HEK293 (cell line): ENCODE results near the gene ARHGDIG.

Experiments
- ZBTB7A ChIP-seq: fragments of 450-650 bp; formaldehyde crosslinking; IDR thresholded peaks from 2 replicates; pipeline ENCODE4 v1.5.1; 2016; ENCODE audit warnings: low read depth, missing biosample characterization, missing genetic modification characterization
- ZNF423 ChIP-seq: fragments of 450-650 bp; formaldehyde crosslinking; IDR thresholded peaks from 2 replicates; pipeline ENCODE4 v1.5.1; 2016; ENCODE audit warnings: missing biosample characterization, missing genetic modification characterization
- TF ChIP-seq, protein P1 (sequence below): fragments of 450-650 bp; formaldehyde crosslinking; IDR thresholded peaks from 2 replicates; pipeline ENCODE4 v1.5.1; 2016; ENCODE audit warnings: missing biosample characterization, missing genetic modification characterization
- TF ChIP-seq, protein P2 (sequence below): fragments of 450-650 bp; formaldehyde crosslinking; IDR thresholded peaks from 2 replicates; pipeline ENCODE4 v1.5.1; 2016; ENCODE audit warnings: missing biosample characterization, missing genetic modification characterization

DNA sequence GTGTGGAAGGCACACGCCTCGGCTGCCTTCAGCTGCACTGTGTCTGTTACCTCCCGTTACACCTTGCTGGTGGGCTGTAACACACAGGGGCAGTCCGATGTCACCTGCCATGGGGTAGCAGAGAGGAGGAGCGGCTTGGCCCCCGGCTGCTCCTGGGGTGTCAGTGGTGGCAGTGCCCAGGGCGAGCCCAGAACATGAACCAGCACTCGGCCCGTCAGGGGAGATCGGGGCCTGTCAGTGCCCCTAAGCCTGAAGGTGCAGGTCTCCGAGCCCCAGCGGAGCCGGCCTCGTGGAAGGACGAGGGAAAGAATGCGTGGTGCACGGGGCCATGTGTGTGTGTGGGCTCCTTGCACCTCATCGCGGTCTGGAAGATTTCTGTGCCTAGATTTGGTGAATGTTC lies 20.1 kb upstream of the ARHGDIG start:
- TF ChIP-seq, protein P1, sequence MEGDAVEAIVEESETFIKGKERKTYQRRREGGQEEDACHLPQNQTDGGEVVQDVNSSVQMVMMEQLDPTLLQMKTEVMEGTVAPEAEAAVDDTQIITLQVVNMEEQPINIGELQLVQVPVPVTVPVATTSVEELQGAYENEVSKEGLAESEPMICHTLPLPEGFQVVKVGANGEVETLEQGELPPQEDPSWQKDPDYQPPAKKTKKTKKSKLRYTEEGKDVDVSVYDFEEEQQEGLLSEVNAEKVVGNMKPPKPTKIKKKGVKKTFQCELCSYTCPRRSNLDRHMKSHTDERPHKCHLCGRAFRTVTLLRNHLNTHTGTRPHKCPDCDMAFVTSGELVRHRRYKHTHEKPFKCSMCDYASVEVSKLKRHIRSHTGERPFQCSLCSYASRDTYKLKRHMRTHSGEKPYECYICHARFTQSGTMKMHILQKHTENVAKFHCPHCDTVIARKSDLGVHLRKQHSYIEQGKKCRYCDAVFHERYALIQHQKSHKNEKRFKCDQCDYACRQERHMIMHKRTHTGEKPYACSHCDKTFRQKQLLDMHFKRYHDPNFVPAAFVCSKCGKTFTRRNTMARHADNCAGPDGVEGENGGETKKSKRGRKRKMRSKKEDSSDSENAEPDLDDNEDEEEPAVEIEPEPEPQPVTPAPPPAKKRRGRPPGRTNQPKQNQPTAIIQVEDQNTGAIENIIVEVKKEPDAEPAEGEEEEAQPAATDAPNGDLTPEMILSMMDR (tag by site-specific recombination), result no peak
- TF ChIP-seq ZNF423 (tag by site-specific recombination) (no peak), ZBTB7A (tag by site-specific recombination) (no peak)
- TF ChIP-seq, protein P2, sequence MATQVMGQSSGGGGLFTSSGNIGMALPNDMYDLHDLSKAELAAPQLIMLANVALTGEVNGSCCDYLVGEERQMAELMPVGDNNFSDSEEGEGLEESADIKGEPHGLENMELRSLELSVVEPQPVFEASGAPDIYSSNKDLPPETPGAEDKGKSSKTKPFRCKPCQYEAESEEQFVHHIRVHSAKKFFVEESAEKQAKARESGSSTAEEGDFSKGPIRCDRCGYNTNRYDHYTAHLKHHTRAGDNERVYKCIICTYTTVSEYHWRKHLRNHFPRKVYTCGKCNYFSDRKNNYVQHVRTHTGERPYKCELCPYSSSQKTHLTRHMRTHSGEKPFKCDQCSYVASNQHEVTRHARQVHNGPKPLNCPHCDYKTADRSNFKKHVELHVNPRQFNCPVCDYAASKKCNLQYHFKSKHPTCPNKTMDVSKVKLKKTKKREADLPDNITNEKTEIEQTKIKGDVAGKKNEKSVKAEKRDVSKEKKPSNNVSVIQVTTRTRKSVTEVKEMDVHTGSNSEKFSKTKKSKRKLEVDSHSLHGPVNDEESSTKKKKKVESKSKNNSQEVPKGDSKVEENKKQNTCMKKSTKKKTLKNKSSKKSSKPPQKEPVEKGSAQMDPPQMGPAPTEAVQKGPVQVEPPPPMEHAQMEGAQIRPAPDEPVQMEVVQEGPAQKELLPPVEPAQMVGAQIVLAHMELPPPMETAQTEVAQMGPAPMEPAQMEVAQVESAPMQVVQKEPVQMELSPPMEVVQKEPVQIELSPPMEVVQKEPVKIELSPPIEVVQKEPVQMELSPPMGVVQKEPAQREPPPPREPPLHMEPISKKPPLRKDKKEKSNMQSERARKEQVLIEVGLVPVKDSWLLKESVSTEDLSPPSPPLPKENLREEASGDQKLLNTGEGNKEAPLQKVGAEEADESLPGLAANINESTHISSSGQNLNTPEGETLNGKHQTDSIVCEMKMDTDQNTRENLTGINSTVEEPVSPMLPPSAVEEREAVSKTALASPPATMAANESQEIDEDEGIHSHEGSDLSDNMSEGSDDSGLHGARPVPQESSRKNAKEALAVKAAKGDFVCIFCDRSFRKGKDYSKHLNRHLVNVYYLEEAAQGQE (tag by site-specific recombination), result no peak
